GM12892 (cell line): Measurements from ENCODE around the gene IRAK2.
"Not testable (repeated sequence)": the region's sequence is repeated elsewhere in the genome, so short reads cannot be mapped to it uniquely, and the experiment has no call there.

Source experiments
- POLR2AphosphoS5 ChIP-seq: IDR thresholded peaks from 2 replicates; pipeline ENCODE4 v1.6.1; 2011; ENCODE audit warnings: low read depth, low read length, control low read depth
- TAF1 ChIP-seq: IDR thresholded peaks from 2 replicates; pipeline ENCODE4 v1.6.1; 2011; ENCODE audit warnings: low read depth, mild to moderate bottlenecking, control low read depth, low read length, borderline replicate concordance

DNA sequence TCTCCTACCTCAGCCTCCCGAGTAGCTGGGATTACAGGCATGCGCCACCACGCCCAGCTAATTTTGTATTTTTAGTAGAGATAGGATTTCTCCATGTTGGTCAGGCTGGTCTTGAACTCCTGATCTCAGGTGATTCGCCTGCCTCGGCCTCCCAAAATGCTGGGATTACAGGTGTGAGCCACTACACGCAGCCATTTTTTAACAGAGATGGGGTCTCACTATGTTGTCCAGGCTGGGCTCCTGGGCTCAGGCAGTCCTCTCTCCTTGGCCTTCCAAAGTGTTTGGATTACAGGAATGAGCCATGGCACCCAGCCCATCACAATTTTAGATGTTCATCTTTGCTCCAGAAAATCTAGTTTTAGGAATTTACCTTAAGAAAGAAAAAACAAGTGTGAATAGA lies 6.2 kb upstream of the IRAK2 start:
- not testable (repeated sequence) for TF ChIP-seq TAF1, POLR2AphosphoS5
